ENCODE measurements around the gene GPI.
A peak's percentile ranks its signal among the peaks of the same experiment; 100 is the strongest.
"Not testable (repeated sequence)": the region's sequence is repeated elsewhere in the genome, so short reads cannot be mapped to it uniquely, and the experiment has no call there.

GPI gene

DNA sequence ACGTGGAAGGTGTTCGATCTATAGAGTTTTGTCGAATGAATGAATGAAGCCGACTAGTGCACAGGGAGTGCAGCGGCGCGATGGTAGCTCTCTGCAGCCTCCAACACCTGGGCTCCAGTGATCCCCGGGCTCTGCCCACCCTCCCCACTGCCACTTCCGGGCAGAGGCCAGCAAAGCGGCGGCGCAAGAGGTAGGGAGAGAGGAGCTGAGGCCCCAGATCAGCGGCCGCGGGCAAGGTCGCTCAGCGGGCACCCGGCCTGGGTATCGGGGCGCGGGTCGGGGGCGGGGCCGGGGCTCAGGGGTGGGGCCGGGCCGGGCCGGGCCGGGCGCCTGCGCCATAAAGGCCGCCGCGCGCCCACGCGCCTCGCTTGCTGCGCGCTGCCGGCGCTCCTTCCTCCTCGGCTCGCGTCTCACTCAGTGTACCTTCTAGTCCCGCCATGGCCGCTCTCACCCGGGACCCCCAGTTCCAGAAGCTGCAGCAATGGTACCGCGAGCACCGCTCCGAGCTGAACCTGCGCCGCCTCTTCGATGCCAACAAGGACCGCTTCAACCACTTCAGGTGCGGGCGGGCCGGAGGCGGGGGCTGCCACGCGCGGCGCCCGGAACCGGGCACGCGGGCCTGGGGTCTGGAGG lies at the start of gene GPI:
TSS of gene GPI (plus strand) at position 367 of the 633 bp plus-strand sequence. CDS start at position 438, 71 bp downstream.
- DNase-seq: peak; percentile 19

DNA sequence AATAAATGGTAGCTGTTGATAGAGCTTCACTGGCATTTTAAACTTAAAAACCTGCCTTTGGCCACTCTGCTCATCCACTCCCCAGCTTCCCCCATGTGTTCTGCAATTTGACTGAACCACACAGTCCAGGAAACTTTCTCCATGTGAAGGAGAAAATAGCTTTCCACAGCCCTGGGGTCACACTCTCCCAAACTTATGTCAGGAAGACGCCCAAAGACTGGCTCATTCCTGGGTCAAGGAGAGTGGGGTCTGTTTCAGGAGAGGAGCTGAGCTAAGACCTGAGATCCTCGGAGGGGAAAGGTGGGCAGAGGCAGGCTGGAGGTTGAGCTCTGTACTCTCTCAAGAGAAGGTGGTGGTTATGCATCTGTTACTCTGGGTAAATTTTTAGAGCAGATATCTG lies 48.7 kb upstream of the GPI start:
- DNase-seq: no peak

DNA sequence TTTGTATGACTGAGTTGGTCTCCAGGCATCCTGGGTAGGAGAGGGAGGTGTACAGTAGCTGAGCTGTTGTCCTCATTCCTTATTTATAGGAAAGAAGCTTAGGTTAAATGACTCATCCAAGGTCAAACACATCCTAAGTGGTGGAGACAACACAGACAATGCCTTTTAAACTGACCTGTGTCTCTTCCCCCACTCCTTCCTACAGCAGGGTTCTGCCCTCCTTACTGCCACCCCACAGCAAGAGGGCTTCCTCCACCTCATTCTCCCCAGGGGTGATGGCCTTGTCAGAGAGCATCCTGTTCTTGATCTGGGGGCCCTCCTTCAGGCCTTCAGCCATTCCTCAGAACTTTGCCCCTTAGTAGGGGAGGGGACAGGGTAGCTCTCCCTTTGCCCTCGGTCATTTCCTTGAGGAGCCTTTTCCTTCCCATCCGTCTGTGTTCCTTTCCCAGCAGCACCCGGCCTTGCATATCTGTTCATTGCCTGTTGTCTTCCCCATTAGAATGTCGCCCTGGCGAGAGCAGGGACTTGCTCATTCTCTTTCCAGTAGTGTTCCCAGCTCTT lies 48.2 kb upstream of the GPI start:
- peak; percentile 18 for DNase-seq

DNA sequence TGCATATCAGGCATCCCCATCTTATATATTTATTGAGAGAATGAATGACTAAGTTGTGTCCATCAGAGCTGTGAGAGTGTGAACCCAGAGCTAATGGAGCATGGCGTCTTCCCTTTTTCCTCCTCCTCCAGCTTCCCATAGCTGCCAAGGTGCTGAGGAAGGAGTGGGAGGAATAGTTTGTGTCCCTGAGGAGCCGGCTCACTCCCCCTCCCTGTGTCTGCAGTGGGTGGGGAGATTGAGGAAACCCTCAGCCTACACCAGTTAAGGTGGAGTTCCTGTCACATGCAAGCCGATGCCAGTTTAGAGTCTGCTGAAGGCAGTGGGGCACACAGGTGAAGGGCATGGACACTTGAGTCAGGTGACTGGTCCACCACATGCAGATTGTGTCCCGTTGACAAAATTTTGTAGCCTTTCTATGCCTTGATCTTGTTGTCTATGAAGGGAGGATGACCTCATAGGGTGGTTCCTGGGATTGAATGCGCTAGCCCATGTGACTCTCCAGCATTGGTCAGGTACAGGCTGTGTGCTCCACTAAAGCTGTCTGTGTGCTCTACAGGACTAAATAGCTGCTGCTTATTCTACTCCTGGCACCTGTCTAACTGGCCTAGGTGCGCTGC lies 47.6 kb upstream of the GPI start:
- DNase-seq: peak; percentile 79

DNA sequence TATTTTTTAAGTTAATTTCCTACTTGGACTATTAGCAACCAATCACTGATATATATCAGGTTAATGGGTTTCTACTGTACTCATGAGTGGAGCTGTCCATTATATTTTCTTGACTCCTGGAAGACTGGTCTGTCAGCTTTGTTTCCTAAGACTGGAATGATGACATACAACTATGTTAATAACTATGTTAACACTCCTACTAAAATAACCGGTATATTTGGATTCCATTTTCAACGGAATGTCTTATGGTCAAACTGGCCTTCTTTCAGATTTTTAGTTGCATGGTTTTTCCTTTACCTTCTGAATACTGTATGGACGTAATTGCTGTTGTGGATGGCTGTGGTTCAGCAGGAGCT lies 45.8 kb upstream of the GPI start:
- DNase-seq: no peak

DNA sequence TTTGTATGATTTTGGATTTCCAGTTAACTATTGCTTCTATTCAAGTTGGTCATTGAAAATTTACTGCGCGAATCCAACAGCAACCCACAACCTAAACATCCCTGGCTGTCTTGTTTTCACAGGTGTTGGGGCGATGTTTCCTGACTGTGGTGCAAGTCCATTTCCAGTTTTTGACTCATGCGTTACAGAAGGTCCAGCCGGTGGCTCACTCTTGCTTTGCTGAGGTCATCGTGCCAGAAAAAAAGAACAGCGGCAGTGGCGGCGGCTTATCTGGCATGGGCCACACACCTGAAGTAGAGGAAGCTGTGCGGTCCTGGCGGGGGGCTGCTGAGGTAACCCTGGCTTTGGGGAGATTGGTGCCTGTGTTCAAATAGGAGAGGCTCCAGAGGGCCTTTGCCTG lies 45.2 kb upstream of the GPI start:
- DNase-seq: no peak

DNA sequence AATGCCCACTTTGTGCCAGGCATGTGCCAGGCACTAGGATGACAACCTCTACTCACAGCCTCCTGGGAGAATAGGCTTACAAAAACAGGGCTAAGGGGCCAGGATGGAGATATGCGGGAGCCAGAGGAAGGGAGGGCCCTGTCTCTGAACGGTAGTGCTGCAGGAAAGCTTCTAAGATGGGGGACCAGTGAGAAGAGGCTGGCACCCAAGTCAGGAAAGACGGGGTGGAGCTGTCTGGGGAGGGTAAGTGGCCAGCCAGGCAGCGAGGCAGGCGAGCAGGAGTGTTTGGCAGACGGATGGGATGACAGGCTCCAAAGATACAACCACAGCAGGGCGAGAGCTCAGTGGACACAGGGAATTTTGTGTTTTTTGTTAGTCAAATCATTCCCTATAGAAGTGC lies 44.7 kb upstream of the GPI start:
- DNase-seq: no peak

DNA sequence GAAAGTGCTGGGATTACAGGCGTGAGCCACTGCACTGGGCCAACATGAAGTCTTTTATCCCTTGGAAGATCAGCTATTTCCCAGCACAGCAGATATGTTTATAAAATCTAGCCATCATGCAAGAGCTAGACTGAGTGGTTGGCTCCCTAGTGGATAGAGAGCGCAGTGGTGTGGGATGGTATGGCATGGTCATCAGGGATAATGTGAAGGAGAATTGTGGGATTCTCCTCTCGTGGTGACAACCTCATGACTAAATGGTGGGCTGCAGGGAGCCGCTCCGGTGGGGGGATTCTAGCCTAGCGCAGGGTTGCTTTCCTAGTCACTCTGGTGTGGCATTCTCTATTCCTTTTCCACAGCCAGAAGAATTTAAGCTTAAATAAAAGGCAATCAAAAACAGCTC lies 43.3 kb upstream of the GPI start:
- no peak for DNase-seq

DNA sequence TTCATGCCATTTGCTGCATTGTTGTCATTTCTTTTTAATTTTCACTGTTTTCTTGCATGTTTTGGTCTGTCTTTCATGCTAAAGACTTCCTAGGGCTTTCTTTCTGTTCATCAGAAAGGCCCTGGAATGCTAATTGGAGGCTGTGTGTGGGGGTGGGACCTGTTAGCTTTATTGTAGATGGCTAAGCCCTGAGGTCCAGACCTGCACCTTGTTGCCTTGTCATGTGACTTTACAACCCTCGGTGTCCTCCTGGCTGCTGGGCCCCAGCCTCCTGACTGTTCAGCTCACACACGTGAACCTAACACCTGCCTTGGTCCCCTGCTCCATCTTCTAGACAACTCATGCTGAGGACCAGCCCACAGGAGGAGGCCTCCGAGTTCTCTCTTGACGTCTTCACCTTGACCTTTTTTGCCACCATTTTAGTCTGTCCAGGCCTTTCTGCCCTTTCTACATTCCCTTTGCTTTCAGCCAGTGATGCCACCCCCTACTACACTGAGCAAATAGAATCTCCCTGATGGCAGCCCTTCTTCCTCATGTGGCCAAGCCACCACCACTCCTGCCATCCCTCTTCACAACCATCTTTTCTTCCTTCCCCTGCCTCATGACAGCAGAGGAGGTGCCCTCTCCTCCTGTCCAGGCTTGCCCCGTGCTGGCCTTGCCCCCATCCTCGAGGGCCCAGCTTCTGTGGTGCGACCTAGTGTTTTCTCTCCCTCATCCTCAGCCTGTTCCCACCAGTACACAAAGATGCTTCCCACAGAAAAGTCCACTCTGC lies 41.4 kb upstream of the GPI start:
- DNase-seq: no peak

DNA sequence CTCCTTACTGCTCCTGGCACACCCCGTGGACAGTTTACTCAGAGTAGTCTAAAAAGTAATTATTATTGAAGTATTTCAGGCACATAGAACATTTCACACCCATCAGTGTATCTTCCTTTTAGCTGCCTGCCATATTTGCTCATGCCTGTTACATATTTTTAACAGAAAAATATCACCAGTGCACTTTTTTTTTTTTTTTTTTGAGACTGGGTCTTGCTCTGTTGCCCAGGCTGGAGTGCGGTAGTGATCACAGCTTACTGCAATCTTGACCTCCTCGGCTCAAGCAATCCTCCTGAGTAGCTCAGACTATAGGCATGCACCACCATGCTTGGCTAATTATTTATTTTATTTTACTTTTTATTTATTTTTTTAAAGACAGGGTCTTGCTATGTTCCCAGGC lies 40.7 kb upstream of the GPI start:
- DNase-seq: no peak

DNA sequence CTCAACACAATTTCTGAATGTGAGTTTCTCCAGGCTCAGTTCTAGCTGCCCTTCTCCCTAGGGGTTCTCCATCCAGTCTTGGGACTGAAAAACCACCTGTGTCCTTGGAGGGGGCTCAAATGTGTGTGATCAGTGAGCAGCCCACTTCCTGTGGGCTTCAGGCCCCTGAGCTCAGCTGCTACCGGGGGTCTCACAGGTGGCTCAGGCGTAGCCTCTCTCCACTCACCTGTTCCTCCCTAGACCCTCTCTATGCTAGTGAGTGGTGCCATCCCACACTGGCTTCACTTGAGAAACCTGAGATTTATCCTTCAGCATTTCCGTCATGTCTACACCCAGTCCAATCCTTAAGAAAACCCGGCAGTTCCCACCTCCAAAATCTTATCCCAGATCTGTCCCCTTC lies 39.8 kb upstream of the GPI start:
- DNase-seq: no peak

DNA sequence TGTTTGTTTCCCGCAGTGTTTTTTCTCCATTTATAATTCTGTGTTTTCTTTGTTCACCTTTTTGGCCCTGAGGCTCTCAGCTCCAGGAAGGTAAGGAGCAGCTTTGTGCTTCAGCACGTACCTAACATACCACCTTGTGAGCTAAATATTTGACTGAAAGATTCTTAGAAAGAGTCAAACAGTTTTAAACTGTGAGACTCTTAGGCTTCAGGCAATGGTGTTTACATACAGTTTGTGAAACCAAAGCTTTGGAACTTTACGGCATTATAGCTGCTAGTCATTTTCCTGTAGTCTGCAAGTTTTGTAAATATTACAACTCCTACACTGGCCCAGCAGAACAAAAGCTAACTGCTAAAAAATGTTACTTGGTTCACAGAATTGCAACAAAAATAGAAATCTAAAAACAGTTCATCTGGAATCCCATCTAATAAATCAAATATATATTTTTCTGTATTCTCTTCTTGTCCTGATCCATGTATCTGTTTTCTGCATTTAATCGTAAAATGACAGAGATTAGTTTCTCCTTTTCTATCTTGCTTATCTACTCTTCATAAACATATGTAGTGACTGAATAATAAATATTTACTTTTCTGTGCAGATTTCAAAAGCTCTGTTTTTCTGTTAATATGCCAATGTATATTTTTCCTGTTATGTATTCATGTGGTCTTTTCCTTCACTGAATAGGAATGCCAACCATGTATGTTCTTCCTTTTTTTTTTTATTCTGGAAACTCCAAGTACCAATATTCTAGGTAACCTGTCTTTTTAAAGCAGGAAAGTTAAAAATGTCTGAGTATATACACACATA lies 38.8 kb upstream of the GPI start:
- no peak for DNase-seq

DNA sequence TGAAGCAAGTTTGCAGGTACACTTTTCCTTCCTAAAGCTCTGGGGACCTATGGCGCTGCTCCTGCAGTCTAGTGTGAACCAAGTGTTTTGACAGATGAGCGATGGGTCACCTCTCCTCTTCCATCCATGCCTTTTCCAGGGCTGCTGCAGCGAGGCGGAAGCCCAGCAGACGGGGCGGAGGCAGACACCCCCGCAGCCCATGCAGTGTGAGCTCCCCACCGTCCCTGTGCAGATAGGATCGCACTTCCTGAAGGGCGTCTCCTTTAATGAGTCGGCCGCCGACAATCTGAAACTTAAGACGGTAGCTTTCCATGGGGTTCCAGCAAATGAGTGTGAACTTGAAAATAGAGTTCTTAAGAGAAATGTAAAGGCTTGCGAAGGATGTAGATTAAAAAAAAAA lies 37.1 kb upstream of the GPI start:
- no peak for DNase-seq

DNA sequence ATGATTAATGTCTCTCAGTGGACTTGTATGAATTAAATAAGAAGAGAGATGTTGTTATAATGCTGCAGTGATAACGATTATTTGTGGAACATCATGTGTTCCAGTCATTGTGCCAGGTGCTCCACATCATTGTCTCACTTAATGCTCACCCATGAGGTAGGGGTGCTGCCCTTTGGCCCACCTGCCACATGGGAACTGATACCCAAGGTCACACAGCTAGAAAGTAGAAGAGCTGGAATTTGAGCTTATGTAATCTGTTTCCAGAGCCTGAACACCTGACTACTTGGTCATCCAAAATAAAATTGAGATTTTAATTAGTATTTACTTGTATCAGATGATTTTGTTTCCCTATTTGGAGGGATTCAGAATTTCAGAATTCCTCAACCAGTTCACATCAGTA lies 36.0 kb upstream of the GPI start:
- no peak for DNase-seq

DNA sequence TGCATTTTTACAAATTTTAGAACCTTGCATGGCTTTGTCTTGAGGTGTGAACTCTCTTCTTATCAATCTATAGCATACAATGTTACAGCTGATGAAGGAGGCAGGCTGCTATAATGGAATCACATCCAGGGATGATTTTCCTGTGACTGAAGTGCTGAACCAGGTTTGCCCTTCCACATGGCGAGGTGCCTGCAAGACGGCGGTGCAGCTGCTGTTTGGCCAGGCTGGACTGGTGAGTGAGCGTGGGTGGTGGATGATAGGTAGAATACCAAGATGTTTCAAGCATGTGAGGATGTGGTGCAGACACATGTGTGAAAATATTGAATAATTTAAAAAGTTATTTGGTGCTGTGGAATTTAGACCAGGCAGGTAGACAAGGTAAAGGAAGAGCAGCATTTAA lies 34.9 kb upstream of the GPI start:
- DNase-seq: no peak

DNA sequence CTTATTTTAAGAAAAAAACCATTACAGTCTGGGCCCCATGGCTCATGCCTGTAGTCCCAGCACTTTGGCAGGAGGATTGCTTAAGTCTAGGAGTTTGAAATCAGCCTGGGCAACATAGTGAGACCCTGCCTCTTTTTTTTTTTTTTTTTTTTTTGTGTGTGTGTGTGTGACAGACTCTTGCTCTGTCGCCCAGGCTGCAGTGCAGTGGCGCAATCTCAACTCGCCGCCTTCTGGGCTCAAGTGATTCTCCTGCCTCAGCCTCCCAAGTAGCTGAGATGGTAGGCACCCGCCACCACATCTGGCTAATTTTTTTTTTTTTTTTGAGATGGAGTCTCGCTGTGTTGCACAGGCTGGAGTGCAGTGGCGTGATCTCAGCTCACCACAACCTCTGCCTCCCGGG lies 34.4 kb upstream of the GPI start:
- DNase-seq: not testable (repeated sequence)

DNA sequence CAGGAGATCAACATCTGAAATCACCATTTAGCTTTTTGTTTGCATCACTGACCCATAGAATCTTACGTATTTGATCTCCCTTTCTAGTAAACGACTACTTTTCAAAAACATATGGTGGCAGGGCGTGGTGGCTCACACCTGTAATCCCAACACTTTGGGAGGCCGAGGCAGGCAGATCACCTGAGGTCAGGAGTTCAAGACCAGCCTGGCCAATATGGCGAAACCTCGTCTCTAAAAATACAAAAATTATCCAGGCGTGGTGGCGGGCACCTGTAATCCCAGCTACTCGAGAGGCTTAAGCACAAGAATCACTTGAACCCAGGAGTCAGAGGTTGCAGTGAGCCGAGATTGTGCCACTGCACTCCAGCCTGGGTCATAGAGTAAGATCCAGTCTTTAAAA lies 33.4 kb upstream of the GPI start:
- DNase-seq: not testable (repeated sequence)

DNA sequence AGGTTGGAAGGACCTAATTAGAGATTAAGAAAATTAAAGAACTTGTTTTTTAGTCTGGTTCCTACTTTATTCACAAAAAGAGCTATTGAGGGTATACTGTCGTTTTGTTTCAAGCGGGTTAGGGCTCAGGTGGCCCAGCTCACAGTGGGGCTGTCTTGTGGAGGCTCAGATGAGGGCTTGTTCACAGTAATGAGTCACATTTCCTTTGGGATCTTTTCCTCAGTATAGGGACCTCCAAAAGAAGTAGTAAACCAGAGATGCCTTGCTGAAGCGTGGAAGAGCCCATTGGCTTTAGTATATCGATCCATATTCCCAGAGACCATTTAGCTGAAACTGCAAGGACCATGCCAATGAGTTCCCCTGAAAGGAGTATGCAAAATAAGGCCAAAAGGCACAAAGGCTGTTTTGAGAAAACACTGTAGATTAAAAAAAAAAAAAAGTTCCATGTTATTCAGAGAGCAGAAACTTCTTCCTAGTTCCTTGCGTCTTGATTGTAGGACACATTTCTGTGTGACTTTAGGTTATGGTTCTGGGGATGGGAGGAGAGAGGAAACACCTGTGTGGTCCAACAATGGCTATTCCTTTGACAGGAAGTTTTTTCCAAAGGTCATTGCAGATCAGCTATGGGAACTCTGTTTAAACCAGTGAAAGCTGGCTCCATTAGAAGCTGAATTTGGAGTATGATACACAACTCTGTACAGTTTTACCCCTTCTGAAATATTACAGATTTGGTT lies 32.8 kb upstream of the GPI start:
- no peak for DNase-seq

DNA sequence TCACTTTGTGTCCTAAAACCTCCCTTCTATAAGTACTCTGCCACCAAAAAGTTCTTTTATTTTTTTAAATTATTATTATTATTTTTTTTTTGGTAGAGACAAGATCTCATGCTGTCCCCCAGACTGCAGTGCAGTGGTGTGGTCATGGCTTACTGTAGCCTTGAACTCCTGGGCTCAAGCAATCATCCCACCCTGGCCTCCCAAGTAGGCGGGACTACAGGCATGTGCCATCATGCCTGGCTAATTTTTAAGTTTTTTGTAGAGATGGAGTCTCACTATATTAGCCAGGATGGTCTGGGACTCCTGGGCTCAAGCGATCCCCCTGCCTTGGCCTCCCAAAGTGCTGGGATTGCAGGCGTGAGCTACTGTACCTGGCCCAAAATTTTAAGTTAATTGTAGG lies 29.1 kb upstream of the GPI start:
- no peak for DNase-seq

DNA sequence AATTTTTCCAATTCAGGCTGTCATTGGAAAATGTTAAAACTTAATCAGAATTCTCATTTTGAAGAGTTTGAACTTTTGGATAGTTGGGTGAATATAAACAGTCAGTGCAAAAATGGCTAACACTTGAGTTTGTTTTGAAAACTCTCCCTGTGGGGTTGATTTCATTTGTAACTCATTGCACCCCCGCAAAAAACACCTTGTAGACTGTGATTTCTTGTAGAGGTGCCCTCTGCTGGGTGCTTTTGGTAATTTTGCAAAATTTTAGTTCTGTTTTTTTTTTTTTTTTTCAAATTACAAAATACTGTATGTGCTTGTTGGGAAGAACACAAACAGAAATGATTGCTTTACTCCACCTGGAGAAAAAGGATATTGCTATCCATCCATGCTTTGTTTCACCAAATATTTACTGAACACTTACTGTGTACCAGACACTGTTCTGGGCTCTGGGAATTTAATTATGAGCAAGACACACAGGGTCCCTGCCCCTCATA lies 28.2 kb upstream of the GPI start:
- DNase-seq: peak; percentile 45

DNA sequence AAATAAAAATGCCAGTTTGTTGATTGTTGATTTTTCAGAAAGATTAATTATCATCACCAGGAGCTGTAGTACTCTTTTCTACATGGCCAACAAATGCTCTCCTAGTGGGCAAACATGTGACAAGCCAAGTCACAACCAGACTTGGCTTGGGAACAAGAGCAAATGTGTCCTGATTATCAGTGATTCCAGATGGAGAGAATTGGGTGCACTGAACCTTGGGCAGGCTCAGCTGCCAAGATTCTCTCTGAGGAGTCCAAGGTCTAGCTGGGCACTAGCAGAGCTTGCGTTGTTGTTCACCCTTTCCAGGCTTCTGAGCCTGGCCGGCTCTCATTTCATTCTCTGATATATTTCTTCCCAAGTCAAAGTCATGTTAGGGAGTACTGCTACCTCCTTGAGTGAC lies 27.3 kb upstream of the GPI start:
- no peak for DNase-seq

DNA sequence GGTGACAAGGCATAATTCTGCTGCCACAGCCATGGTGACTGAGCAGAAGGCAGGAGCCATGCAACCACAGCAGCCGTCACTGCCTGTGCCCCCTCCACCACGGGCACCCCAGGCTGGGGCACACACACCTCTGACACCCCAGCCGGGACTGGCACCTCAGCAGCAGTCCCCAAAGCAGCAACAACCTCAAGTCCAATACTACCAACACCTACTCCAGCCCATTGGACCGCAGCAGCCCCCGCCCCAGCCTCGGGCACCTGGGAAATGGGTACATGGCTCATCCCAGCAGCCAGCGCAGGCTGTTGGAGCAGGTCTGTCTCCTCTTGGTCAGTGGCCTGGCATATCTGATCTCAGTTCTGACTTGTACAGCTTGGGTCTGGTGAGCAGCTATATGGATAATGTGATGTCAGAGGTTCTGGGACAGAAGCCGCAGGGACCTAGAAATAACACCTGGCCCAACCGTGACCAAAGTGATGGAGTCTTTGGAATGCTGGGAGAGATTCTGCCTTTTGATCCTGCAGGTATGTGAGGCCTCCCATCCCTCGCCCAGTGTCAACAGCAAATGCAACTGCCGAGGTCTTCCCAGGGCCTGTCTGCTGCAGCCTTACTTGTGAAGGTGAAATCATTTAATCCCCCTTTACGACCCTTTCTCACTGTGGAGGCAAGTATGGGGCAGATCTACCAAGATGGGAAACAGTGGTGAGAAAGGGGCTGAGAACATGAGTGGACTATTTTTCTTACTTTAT lies 22.9 kb upstream of the GPI start:
- no peak for DNase-seq
